ENCODE results near the gene WASF2. TPM values are rescaled to one million over a fixed set of nuclear protein-coding genes. Genes with fewer than 3 reads are reported as not detected.
"Not testable (repeated sequence)": the region's sequence is repeated elsewhere in the genome, so short reads cannot be mapped to it uniquely, and the experiment has no call there.

WASF2 gene
- total RNA-seq, 1 donor from 2014 or later = 35.0 TPM

GRCh38 chr1:27435566-27436203 lies 54.3 kb downstream of the WASF2 start:
- no peak overlapping the region for H3K27ac ChIP-seq
- no peak overlapping the region for H3K4me2 ChIP-seq
- H3K79me2 ChIP-seq (ENCODE audit: low read depth) = peaks cover 71% of the 10 kb centered on the region
- Mint-ChIP-seq H3K36me3 (peaks cover 6% of the 10 kb centered on the region), H3K9me3 (no peaks in the 10 kb centered on the region), H3K4me3 (no peak overlapping the region), H3K27me3 (ENCODE audit: insufficient read depth, low read depth) (no peaks in the 10 kb centered on the region), H3K4me1 (peaks cover 34% of the 10 kb centered on the region), H3K27ac (no peak overlapping the region)
- H3K4me3 ChIP-seq = no peak overlapping the region
- peaks cover 10% of the 10 kb centered on the region for H3K4me1 ChIP-seq
- H2AFZ ChIP-seq (replicated peaks) = no peak overlapping the region
- no peaks in the 10 kb centered on the region for H3K36me3 ChIP-seq
- H3K9me3 ChIP-seq (ENCODE audit: low read depth) = no peaks in the 10 kb centered on the region
- H3K9ac ChIP-seq = no peak overlapping the region
- peaks cover 48% of the 10 kb centered on the region for H4K20me1 ChIP-seq (ENCODE audit: low read depth)
- no peaks in the 10 kb centered on the region for H3F3A ChIP-seq (ENCODE audit: low read depth)
- no peak for DNase-seq (ENCODE audit: low spot score)
- no peaks in the 10 kb centered on the region for H3K27me3 ChIP-seq
- TF ChIP-seq EZH2phosphoT487 (IDR thresholded peaks at IDR 0.05) = no peak

GRCh38 chr1:27433706-27434105 lies 56.3 kb downstream of the WASF2 start:
- Histone ChIP-seq H4K20me1 (ENCODE audit: low read depth) (peaks cover 52% of the 10 kb centered on the region), H3K36me3 (no peaks in the 10 kb centered on the region), H3K79me2 (ENCODE audit: low read depth) (peaks cover 84% of the 10 kb centered on the region), H3K4me3 (no peak overlapping the region), H3K4me2 (no peak overlapping the region), H2AFZ (replicated peaks) (no peak overlapping the region), H3F3A (ENCODE audit: low read depth) (peaks cover 16% of the 10 kb centered on the region), H3K4me1 (peaks cover 25% of the 10 kb centered on the region), H3K9ac (no peak overlapping the region), H3K27me3 (no peaks in the 10 kb centered on the region), H3K9me3 (ENCODE audit: low read depth) (no peaks in the 10 kb centered on the region), H3K27ac (no peak overlapping the region)
- Mint-ChIP-seq H3K9me3 (no peaks in the 10 kb centered on the region), H3K27ac (no peak overlapping the region), H3K27me3 (ENCODE audit: insufficient read depth, low read depth) (no peaks in the 10 kb centered on the region), H3K4me1 (peaks cover 47% of the 10 kb centered on the region), H3K4me3 (no peak overlapping the region), H3K36me3 (peaks cover 2% of the 10 kb centered on the region)
- DNase-seq (ENCODE audit: low spot score) = no peak
- no peak for TF ChIP-seq CTCF (IDR thresholded peaks at IDR 0.05)
- no peak for TF ChIP-seq EZH2phosphoT487 (IDR thresholded peaks at IDR 0.05)
- TF ChIP-seq EZH2 (IDR thresholded peaks at IDR 0.05) = no peak

GRCh38 chr1:27432725-27433124 lies 57.2 kb downstream of the WASF2 start:
- not testable (repeated sequence) for DNase-seq (ENCODE audit: low spot score); H3K4me3 Mint-ChIP-seq; H3K27ac ChIP-seq; H3K4me3 ChIP-seq; H3K9ac ChIP-seq; H3K27me3 Mint-ChIP-seq (ENCODE audit: insufficient read depth, low read depth); H2AFZ ChIP-seq (replicated peaks); H3K9me3 Mint-ChIP-seq; H3K27me3 ChIP-seq; H3K36me3 Mint-ChIP-seq; H3K27ac Mint-ChIP-seq; H3K4me2 ChIP-seq; H3K9me3 ChIP-seq (ENCODE audit: low read depth); H3K36me3 ChIP-seq
- peaks cover 74% of the 10 kb centered on the region for H3K79me2 ChIP-seq (ENCODE audit: low read depth)
- peaks cover 52% of the 10 kb centered on the region for H3K4me1 Mint-ChIP-seq
- peaks cover 24% of the 10 kb centered on the region for H3F3A ChIP-seq (ENCODE audit: low read depth)
- H4K20me1 ChIP-seq (ENCODE audit: low read depth) = peaks cover 46% of the 10 kb centered on the region
- peaks cover 25% of the 10 kb centered on the region for H3K4me1 ChIP-seq

- Mint-ChIP-seq H3K27ac (no peak overlapping the region), H3K27me3 (ENCODE audit: insufficient read depth, low read depth) (peaks cover 3% of the 10 kb centered on the region), H3K36me3 (peaks cover 2% of the 10 kb centered on the region), H3K4me1 (peaks cover 56% of the 10 kb centered on the region), H3K4me3 (no peak overlapping the region), H3K9me3 (no peaks in the 10 kb centered on the region)
- H3K27me3 ChIP-seq = no peaks in the 10 kb centered on the region
- TF ChIP-seq EZH2phosphoT487 (IDR thresholded peaks at IDR 0.05) (no peak), CTCF (IDR thresholded peaks at IDR 0.05) (no peak), EZH2 (IDR thresholded peaks at IDR 0.05) (no peak)
- H3K79me2 ChIP-seq (ENCODE audit: low read depth) = peaks cover 64% of the 10 kb centered on the region
- peaks cover 25% of the 10 kb centered on the region for H3F3A ChIP-seq (ENCODE audit: low read depth)
- H4K20me1 ChIP-seq (ENCODE audit: low read depth) = peaks cover 40% of the 10 kb centered on the region
- no peak overlapping the region for H2AFZ ChIP-seq (replicated peaks)
- DNase-seq (ENCODE audit: low spot score) = no peak
- H3K36me3 ChIP-seq = no peaks in the 10 kb centered on the region
- H3K27ac ChIP-seq = no peak overlapping the region
- peaks cover 22% of the 10 kb centered on the region for H3K4me1 ChIP-seq
- H3K4me3 ChIP-seq = no peak overlapping the region
- no peak overlapping the region for H3K4me2 ChIP-seq
- H3K9ac ChIP-seq = no peak overlapping the region
- no peaks in the 10 kb centered on the region for H3K9me3 ChIP-seq (ENCODE audit: low read depth)
Observed at GRCh38 chr1:27431601-27431940, 58.4 kb downstream of the WASF2 start.

Data from neural progenitor cell (in vitro differentiated cells).